Gastroesophageal sphincter (tissue), 3 donors: ENCODE measurements around the gene WDR27.

Experiments used
- POLR2A ChIP-seq, 2 donors: fragments of 450-650 bp; IDR thresholded peaks; one replicate each; pipeline ENCODE4 v1.6.1; 2017; ENCODE audit warnings: antibody characterized with exemption in 2 of 2, mild to moderate bottlenecking in 2 of 2, moderate library complexity in 1 of 2
- TF ChIP-seq, protein P1 (sequence below), 4 experiments: fragments of 200-600 bp in 2 of 4; fragments of 450-650 bp in 2 of 4; sonication (generic) in 1 of 4; IDR thresholded peaks; one replicate each; pipeline ENCODE4 v1.5.1; 2017 to 2019; ENCODE audit warnings: antibody characterized with exemption in 4 of 4, mild to moderate bottlenecking in 2 of 4, moderate library complexity in 2 of 4

DNA sequence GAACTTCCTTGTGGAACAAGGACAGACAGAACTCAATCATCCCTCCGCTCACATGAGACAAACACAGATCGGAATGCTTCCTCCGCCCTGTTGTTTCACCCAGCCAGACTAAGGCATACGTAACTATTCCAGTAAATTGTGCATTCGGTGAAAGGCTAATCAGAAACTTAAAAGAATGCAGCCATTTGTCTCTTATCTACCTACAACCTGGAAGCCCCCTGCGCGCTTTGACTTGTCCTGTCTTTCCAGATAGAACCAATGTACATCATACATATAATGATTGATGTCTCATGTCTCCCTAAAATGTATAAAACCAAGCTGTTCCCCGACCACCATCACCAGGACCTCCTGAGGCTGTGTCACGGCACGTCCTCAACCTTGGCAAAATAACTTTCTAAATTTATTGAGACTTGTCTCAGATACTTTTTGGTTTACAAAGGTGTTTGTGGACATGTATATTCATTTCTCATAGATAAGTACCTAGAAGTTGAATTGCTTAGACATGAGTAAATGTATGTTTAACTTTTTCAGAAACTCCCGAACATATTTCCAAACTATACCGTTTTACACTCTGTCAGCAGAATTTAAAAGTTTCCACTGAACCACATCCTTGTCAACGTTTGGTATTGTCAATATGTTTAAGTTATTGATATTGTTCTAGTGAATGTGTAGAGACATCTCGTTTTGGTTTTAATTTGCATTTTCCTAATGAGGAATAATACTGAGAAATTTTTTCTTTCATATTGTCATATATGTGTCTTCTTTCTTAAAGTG, 250.6 kb downstream of the WDR27 start:
- no peak for TF ChIP-seq POLR2A (IDR thresholded peaks at IDR 0.05)
- TF ChIP-seq, protein P1, sequence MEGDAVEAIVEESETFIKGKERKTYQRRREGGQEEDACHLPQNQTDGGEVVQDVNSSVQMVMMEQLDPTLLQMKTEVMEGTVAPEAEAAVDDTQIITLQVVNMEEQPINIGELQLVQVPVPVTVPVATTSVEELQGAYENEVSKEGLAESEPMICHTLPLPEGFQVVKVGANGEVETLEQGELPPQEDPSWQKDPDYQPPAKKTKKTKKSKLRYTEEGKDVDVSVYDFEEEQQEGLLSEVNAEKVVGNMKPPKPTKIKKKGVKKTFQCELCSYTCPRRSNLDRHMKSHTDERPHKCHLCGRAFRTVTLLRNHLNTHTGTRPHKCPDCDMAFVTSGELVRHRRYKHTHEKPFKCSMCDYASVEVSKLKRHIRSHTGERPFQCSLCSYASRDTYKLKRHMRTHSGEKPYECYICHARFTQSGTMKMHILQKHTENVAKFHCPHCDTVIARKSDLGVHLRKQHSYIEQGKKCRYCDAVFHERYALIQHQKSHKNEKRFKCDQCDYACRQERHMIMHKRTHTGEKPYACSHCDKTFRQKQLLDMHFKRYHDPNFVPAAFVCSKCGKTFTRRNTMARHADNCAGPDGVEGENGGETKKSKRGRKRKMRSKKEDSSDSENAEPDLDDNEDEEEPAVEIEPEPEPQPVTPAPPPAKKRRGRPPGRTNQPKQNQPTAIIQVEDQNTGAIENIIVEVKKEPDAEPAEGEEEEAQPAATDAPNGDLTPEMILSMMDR (IDR thresholded peaks at IDR 0.05), result no peak
